ENCODE measurements around the gene SLC25A25. TPM values are rescaled to one million over a fixed set of nuclear protein-coding genes. Genes with fewer than 3 reads are reported as not detected.
"Not testable (repeated sequence)": the region's sequence is repeated elsewhere in the genome, so short reads cannot be mapped to it uniquely, and the experiment has no call there.

SLC25A25 gene
- 21.0 TPM for total RNA-seq

DNA sequence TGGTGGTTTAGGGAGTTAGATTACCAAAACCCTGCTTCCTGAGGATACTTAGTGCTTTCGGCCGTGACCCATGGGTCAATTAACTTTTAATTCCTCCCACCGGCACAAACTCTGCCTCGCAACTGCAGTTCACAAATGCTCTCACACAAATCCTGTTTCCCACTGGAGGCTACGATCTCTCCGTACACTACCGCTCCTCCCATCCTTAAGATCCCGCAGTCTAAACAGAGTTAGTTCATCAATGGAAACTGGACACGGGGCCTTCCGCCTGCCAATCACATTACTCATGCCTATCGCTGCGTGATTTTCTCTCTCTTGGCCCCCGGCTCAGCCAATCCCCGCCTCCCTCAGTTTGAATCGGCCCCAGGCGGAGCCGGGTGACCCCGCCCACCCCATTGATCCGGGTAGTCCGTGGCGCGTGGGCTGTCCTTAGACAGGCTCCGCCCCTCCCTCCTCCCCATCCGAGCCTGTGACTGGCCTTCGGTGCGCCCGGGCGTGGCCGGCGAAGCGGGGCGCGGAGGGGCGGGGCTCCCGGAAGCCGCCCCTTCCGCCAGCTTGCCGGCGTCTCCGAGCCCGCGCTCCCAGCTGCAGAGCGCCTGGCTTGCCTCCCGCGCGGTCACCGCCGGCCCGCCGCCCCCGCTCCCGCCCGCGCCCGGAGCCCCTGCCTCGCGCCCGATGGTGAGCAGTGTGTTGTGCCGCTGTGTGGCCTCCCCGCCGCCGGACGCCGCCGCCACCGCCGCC, at the start of gene SLC25A25:
SLC25A25 (plus strand) TSS at position 588 of the 741 bp plus-strand sequence; CDS start at position 676, 88 bp downstream.
- peak; percentile 95 for ATAC-seq
- intact Hi-C loops (cut with DNase I): no loop called here
- peak; percentile 100 for DNase-seq (ENCODE audit: low spot score)

- no peak for DNase-seq (ENCODE audit: low spot score)
- ATAC-seq: no peak
- intact Hi-C loops (cut with DNase I): no loop called here
Measured at GRCh38 chr9:128020692-128021091, 47.3 kb upstream of the SLC25A25 start.

DNA sequence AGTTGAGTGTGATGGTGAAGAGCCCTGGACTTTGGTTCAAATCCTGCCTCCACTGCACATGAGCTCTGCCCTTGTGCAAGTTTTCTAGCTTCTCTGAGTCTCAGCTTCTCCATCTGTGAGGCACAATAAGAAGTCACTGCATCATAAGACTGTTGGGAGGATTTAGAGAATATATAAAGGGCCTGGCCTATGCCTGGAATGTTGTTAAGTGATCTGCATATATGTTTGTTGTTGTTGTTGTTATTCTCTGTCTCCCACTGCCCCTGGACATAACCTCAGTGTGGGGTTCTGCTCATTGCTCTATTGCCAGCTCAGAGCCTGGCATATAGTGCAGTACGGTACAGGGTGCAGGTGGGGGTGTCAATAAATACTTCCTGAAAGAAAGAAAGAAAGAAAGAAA, 46.9 kb upstream of the SLC25A25 start:
- ATAC-seq (no peak), DNase-seq (ENCODE audit: low spot score) (no peak)
- intact Hi-C loops (cut with DNase I): no loop called here

GRCh38 chr9:128022886-128023285, 45.1 kb upstream of the SLC25A25 start:
- DNase-seq (ENCODE audit: low spot score): no peak
- intact Hi-C loops (cut with DNase I): no loop called here
- peak; percentile 13 for ATAC-seq

DNA sequence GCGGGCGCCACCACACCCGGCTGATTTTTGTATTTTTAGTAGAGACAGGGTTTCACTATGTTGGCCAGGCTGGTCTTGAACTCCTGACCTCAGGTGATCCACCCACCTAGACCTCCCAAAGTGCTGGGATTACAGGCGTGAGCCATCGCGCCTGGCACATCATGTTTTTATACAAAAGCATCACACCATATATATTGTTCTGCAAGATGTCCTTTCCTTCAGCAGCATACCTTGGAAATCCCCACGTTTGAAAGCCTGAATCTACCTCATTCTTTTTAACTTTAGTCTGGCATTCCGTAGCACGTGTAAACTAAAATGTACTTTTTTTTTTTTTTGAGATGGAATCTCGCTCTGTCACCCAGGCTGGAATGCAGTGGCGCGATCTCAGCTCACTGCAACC, 44.4 kb upstream of the SLC25A25 start:
- DNase-seq (ENCODE audit: low spot score); intact Hi-C loops (cut with DNase I); ATAC-seq: not testable (repeated sequence)

GRCh38 chr9:128024761-128025308, 43.2 kb upstream of the SLC25A25 start:
- DNase-seq (ENCODE audit: low spot score) (no peak), ATAC-seq (no peak)
- intact Hi-C loops (cut with DNase I): no loop called here

DNA sequence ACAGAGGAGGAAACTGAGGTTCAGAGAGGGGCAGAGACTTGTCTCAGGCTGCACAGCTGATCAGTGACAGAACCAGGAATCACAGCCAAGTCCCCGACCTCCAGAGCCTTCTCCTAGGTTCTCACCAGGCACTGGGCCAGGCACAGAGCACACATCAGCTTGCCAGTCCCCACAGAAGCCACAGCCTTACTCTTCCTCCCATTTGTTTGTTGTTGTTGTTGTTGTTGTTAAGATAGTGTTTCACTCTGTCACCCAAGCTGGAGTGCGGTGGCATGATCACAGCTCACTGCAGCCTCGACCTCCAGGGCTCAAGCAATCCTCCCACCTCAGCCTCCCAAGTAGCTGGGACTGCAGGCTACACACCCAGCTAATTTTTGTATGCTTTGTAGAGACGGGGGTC, 42.3 kb upstream of the SLC25A25 start:
- DNase-seq (ENCODE audit: low spot score) (no peak), ATAC-seq (no peak)
- intact Hi-C loops (cut with DNase I): no loop called here

GRCh38 chr9:128026255-128026772, 41.7 kb upstream of the SLC25A25 start:
- ATAC-seq (peak; percentile 53), DNase-seq (ENCODE audit: low spot score) (no peak)
- intact Hi-C loops (cut with DNase I): no loop called here

DNA sequence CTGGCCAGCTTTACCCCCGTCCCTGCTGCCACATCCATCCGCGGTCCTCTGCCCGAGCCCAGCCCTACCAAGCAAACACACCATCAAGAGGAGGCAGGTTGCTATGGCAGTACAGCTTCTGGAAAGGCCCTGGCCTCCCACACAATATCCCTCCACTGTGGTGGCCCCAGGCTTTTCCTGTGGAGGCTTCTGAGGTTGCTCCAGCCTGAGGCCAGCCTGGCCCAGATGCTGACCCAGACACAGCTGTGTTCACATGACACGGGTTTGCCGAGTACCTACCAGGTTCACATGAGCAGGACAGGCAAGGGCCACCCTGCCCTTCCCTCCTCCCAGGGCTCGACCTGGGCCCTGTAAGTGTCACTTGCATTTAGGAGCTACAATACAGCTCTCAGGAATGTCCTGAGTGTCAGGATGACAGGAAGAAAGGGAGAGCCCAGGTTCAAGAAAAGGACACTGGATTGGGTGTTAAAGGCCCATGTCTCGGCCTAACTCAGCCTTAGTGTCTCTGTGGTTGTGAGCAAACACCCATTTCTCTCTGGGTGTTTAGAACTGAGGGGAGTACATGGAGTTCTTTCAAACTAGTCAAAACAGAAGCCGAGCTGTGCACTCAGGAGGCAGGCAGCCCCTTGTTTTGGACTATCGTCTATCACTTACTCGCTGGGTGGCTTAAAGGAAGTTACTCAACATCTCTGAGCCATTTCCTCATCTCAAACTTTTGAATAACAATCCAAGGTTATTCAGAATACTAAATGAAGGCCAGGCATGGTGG, 41.1 kb upstream of the SLC25A25 start:
- ATAC-seq: peak; percentile 21
- intact Hi-C loops (cut with DNase I): no loop called here
- no peak for DNase-seq (ENCODE audit: low spot score)

- no peak for DNase-seq (ENCODE audit: low spot score)
- intact Hi-C loops (cut with DNase I): no loop called here
- no peak for ATAC-seq
Measured at GRCh38 chr9:128027705-128028104, 40.3 kb upstream of the SLC25A25 start.

- no peak for ATAC-seq
- no peak for DNase-seq (ENCODE audit: low spot score)
- intact Hi-C loops (cut with DNase I): loop anchor here (10.0 kb wide), 1 partner anchor 49 kb away; the partner anchor contains the start of gene EEIG1
Measured at GRCh38 chr9:128033609-128034008, 34.4 kb upstream of the SLC25A25 start.

- peak; percentile 79 for DNase-seq (ENCODE audit: low spot score)
- ATAC-seq: peak; percentile 96
- intact Hi-C loops (cut with DNase I): loop anchor here (5.0 to 10.0 kb wide), 2 partner anchors 50 to 93 kb away; partner anchors contain the start of gene EEIG1
Measured at GRCh38 chr9:128034821-128035652, 33.0 kb upstream of the SLC25A25 start.

DNA sequence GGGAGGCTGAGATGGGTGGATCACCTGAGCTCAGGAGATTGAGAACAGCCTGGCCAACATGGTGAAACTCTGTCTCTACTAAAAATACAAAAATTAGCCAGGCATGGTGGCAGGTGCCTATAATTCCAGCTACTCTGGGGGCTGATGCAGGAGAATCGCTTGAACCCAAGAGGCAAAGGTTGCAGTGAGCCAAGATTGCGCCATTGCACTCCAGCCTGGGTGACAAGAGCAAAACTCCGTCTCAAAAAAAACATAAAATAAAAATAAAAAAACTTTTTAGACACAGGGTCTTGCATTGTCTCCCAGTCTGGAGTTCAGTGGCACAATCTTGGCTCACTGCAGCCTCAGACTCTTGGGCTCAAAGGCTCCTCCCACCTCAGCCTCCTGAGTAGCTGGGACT, 31.5 kb upstream of the SLC25A25 start:
- not testable (repeated sequence) for ATAC-seq; DNase-seq (ENCODE audit: low spot score)
- intact Hi-C loops (cut with DNase I): loop anchor here (5.0 to 10.0 kb wide), 2 partner anchors 52 to 94 kb away; partner anchors contain the start of gene EEIG1

DNA sequence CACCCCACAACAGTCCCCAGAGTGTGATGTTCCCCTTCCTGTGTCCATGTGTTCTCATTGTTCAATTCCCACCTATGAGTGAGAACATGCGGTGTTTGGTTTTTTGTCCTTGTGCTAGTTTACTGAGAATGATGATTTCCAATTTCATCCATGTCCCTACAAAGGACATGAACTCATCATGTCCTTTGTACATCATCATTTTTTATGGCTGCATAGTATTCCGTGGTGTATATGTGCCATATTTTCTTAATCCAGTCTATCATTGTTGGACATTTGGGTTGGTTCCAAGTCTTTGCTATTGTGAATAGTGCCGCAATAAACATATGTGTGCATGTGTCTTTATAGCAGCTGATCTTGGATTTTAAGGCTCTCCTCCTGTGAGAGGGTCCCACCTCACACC, 27.2 kb upstream of the SLC25A25 start:
- DNase-seq (ENCODE audit: low spot score); ATAC-seq; intact Hi-C loops (cut with DNase I): not testable (repeated sequence)

- DNase-seq (ENCODE audit: low spot score): no peak
- ATAC-seq: no peak
- intact Hi-C loops (cut with DNase I): no loop called here
Measured at GRCh38 chr9:128042043-128042442, 26.0 kb upstream of the SLC25A25 start.

GRCh38 chr9:128043467-128043868, 24.6 kb upstream of the SLC25A25 start:
- peak; percentile 46 for ATAC-seq
- intact Hi-C loops (cut with DNase I): no loop called here
- no peak for DNase-seq (ENCODE audit: low spot score)

DNA sequence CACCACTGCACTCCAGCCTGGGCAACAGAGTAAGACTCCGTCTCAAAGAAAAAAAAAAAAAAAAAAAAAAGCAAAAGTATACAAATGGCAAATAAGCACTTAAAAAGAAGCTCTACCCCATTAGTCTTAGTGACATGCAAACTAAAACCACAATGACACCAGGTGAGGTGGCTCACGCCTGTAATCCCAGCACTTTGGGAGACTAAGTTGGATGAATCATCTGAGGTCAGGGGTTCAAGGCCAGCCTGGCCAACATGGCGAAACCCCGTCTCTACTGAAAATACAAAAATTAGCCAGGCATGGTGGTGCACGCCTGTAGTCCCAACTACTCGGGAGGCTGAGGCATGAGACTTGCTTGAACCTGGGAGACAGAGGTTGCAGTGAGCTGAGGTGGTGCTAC, 22.6 kb upstream of the SLC25A25 start:
- intact Hi-C loops (cut with DNase I); DNase-seq (ENCODE audit: low spot score); ATAC-seq: not testable (repeated sequence)

DNA sequence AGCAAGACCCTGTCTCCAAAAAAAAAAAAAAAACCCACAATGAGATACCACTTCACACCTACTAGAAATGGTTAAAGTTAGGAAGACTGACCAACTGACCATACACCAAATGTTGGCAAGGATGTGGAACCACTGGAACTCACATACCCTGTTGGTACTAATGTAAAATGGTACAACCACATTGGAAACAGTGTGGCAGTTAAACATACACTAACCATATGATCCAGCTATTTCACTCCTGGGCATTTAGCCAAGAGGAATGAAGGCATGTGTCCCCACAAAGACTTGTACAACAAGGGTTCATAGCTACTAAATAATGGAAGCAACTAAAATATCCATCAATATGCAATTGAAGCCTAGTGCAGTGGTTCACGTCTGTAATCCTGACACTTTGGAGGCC, 22.2 kb upstream of the SLC25A25 start:
- intact Hi-C loops (cut with DNase I): no loop called here
- no peak for DNase-seq (ENCODE audit: low spot score)
- ATAC-seq: no peak

DNA sequence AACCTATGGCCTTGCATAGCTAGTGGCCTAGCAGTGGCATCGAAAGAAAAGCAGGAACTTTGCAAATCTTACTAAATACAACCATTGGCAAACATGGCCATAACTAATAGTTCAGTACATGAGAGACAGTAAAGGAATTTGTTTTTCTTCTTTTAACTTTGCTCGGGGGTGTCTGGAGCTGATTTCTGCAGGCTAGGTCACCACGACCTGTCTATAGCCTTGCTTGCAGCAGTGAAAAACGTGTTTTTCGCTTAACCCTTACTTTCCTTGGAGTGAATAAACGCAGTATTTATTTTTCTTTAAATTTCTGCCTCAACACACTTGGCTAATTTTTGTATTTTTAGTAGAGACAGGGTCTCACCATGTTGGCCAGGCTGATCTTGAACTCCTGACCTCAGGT, 20.8 kb upstream of the SLC25A25 start:
- DNase-seq (ENCODE audit: low spot score) (no peak), ATAC-seq (no peak)
- intact Hi-C loops (cut with DNase I): no loop called here
